Measurements from ENCODE around the gene R3HDML.
"Not testable (repeated sequence)": the region's sequence is repeated elsewhere in the genome, so short reads cannot be mapped to it uniquely, and the experiment has no call there.

Gene R3HDML

GRCh38 chr20:44336725-44337380 lies at the start of gene R3HDML:
Gene R3HDML, plus strand, starts transcription at chr20:44337043. Its CDS starts 115 bp downstream, at chr20:44337158.
- TF ChIP-seq CTCF (IDR thresholded peaks at IDR 0.05; ENCODE audit: insufficient read depth, low read depth, low read length, missing control alignments) = no peak
- H3K4me3 ChIP-seq (ENCODE audit: low read length) = no peak within 1 kb of the TSS
- DNase-seq (ENCODE audit: low read depth) = no peak

- no peak overlapping the region for H3K4me3 ChIP-seq (ENCODE audit: low read length)
- DNase-seq (ENCODE audit: low read depth) = no peak
- no peak for TF ChIP-seq CTCF (IDR thresholded peaks at IDR 0.05; ENCODE audit: insufficient read depth, low read depth, low read length, missing control alignments)
Observed at GRCh38 chr20:44287272-44288097, 49.4 kb upstream of the R3HDML start.

GRCh38 chr20:44288252-44288651 lies 48.6 kb upstream of the R3HDML start:
- TF ChIP-seq CTCF (IDR thresholded peaks at IDR 0.05; ENCODE audit: insufficient read depth, low read depth, low read length, missing control alignments) = no peak
- no peak overlapping the region for H3K4me3 ChIP-seq (ENCODE audit: low read length)
- DNase-seq (ENCODE audit: low read depth) = no peak

- H3K4me3 ChIP-seq (ENCODE audit: low read length) = no peak overlapping the region
- no peak for DNase-seq (ENCODE audit: low read depth)
- no peak for TF ChIP-seq CTCF (IDR thresholded peaks at IDR 0.05; ENCODE audit: insufficient read depth, low read depth, low read length, missing control alignments)
Observed at GRCh38 chr20:44291754-44292153, 45.1 kb upstream of the R3HDML start.

- no peak overlapping the region for H3K4me3 ChIP-seq (ENCODE audit: low read length)
- DNase-seq (ENCODE audit: low read depth) = no peak
- TF ChIP-seq CTCF (IDR thresholded peaks at IDR 0.05; ENCODE audit: insufficient read depth, low read depth, low read length, missing control alignments) = no peak
Observed at GRCh38 chr20:44296011-44296410, 40.8 kb upstream of the R3HDML start.

- H3K4me3 ChIP-seq (ENCODE audit: low read length) = no peak overlapping the region
- no peak for TF ChIP-seq CTCF (IDR thresholded peaks at IDR 0.05; ENCODE audit: insufficient read depth, low read depth, low read length, missing control alignments)
- DNase-seq (ENCODE audit: low read depth) = no peak
Observed at GRCh38 chr20:44297721-44298120, 39.1 kb upstream of the R3HDML start.

- not testable (repeated sequence) for DNase-seq (ENCODE audit: low read depth); H3K4me3 ChIP-seq (ENCODE audit: low read length)
Observed at GRCh38 chr20:44299011-44299535, 37.8 kb upstream of the R3HDML start.

Measured in epithelial cell of esophagus (primary cell).